GM18868 (cell line): ENCODE data around the gene ZCCHC3.
"Not testable (repeated sequence)": the region's sequence is repeated elsewhere in the genome, so short reads cannot be mapped to it uniquely, and the experiment has no call there.

Source experiments
- ATAC-seq: cut with Tn5 transposase; IDR thresholded peaks from one replicate; pipeline ENCODE4 v1.9.1; 2021; ENCODE audit warnings: mild to moderate bottlenecking, moderate library complexity; ENCODE audit not compliant: unreplicated experiment

ZCCHC3 gene

DNA sequence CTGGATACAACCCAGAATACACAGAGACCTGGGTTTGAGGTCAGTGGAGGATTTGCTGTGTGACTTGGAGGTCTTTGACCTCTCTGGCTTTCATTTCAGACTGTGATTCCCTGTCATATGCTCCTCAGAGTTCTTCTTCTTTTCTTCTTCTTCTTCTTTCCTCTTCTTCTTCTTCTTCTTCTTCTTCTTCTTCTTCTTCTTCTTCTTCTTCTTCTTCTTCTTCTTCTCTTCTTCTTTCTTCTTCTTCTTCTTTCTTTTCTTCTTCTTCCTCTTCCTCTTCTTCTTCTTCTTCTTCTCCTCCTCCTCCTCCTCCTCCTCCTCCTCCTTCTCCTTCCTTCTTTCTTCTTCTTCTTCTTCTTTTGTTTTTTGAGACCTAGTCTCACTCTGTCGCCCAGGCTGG, 38.7 kb downstream of the ZCCHC3 start:
- ATAC-seq, result not testable (repeated sequence)

DNA sequence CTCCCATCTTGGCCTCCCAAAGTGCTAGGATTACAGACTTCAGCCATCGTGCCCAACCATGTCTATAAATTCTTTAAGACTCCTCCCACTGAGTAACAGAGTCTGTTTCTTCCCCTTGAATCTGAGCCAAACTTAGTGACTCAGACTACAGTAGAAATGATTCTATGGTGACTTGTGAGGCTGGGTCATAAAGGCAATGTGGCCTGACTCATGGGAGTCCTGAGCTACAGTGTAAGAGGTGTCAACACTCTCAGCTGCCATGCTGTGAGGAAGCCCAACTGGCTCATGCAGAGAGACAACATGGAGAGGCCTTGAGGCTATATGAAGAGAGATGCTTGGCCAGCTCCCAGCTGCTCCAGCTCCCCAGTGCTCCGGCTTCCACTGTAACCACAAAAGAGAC, 44.3 kb downstream of the ZCCHC3 start:
- no peak for ATAC-seq

DNA sequence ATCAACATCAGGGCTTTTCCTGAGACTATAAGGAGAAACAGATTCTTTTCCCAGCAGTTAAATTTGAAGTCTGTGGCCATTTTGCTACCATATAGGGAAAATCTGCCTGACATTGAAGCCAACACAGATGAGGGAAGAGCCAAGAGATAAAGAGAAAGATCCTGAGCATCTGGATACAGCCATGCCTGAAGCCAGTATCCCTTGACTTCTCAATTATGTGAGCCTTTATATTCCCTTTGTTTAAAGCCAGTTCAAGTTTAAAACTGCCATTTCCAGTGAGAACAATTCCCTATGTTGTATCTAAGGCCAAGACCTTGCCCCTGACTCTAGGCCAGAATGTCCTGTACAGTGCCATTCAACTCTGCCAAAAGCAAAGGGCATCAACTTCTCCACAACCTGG, 45.7 kb downstream of the ZCCHC3 start:
- no peak for ATAC-seq

DNA sequence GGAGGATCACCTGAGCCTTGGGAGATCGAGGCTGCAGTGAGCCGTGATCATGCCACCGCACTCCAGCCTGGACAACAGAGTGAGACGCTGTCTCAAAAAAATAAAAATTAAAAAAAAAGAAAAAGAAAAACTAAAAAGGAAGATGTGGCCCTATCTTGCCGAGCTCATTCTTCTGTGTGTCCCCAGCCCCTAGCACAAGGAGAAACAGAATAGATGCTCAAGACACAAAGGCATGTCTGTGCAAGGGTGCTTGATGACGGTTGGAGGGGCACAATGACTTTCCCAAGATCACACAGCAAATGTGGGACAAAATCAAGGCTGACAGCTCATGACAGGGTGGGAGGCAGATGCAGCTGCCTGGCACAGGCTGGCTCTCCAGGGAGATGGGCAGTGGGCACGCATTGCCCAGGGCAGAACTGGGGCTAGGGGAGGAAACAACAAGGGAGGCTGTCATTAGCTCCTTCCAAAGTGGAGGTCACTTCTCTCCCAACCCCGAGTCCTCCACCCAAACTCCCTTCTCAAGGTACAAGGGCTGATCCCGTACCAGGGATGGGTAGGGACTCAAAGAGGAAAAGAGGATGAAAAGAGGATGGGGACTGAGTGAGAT, 48.8 kb downstream of the ZCCHC3 start:
- ATAC-seq, result no peak

DNA sequence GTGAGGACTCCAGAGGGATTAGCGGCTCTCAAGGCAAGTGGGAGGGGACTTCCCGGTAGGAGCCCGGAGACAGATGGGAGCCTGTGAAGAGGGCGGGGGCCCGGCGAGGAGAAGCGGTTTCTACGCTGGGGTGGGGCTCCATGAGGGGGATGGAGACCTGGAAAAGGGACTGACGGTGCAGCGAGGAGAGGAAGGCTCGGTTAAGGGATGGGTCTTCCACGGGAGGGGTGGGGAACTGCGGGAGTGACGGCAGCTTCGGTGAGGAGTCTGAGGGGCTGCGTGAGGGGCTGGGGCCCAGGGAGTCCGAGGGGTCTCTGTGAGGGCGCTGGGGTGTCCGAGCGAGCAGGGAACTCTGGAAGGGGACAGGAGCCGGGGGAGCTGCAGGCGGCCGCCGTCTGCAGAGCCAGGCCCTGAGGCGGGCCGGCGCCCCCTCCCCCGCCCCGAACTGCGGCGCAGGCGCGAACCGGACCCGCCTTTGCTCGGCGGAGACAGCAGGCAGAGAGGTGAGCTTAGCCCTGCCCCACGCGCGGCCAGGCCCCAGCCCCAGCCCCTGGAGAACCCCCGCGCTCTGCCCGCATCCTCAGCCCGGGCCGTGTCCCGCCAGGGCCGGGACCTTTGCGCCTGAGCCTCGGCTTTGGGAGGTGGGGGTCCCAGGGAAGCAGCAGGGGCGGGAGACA, 49.4 kb downstream of the ZCCHC3 start, which contains the start of gene NRSN2:
Gene NRSN2, plus strand, starts transcription at position 472 of the 677 bp plus-strand sequence. CDS start 2,533 bp downstream, outside the sequence.
- ATAC-seq, result no peak

DNA sequence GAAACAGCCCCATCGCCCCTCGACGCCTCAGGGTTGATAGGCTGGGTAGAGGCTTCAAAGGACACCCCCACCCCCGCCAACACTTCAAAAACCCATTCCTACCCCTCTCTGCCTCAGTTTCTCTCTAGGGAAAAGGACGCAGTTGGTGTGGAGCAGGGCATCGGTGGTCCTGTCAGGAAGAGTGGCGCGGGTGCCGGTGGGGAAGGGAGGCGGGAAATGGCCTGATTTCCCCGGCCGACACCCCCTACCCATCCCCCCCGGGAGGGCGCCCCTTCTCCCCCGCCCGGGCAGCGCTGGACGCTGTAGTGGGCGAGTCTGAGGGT, 49.9 kb downstream of the ZCCHC3 start:
- no peak for ATAC-seq

DNA sequence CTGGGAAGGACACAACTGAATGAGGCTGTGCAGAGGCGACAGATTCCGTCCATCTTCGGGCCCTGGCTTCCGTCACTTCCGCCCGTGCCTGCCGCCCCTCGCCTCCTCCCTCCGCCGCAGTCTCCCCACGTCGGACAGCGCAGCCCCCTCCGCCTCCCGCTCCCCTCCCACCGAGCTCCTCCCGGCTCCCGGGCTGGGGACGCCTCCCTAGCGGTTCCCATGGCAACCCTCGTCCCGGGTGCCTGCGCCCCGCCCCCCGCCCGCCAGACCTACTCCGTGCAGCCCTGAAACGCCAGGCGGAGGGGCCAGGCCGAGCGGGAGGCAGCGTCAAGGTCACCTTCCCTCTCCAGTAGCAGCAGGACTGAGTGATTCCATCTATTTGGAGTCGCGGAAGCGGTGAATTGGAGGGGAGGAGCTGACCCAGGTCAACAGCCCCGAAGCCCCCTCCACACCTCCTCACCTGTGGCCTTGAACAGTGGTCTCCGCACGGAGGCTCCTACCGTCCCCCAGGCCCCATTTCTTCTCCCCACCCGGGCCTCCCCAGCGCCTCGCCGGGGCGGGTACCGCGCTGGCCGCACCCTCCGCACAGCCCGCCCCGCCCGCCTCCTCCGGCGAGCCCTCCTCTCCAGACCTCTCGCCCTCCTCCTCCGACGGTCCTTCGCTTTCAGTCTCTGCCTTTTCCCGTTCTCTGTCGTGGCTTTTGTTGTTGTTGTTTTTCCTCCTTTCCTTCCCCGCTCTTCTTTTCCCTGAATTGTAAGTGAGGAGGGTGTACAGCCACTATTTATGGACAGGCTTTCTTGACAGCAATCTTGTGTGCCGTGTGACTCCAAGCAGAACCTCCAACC, 50.5 kb downstream of the ZCCHC3 start:
- ATAC-seq, result peak; percentile 85

DNA sequence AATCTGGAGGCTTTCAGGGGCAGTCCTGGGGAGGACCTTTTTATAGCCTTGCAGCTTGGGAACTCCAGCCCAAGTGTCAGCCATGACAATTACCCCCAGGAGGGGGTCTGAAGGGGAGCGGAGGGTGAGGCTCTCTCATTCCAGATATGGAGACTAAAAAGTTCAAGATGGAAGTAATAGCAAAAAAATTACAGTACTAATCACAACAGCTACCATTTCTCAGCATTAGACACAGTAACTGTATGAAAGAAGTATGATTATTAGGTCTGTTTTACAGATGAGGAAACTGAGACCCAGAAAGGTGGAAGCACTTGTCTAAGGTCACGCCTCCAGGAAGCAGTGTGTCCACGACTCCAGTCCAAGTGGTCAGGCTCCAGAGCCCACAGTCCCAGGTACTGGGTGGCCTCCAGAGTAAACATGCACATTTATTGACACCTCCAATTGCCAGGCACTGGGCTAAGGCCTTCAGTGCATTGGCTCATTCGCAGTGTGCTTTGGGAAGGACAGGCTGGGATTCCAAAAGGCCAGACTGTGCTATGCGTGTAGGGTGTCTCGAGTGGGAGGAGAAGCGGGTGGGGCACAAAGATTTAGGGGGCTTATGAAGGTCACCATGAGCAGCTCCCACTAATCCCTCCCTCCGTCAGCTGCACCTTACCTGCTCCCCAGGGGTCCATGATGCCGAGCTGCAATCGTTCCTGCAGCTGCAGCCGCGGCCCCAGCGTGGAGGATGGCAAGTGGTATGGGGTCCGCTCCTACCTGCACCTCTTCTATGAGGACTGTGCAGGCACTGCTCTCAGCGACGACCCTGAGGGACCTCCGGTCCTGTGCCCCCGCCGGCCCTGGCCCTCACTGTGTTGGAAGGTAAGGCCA, 51.8 kb downstream of the ZCCHC3 start:
- no peak for ATAC-seq
